Kidney epithelial cell (primary cell): Measurements from ENCODE around the gene SLC22A6. TPM values are rescaled to one million over a fixed set of nuclear protein-coding genes. Genes with fewer than 3 reads are reported as not detected.

Source experiments
- DNase-seq: peaks from one replicate; pipeline ENCODE4 v3.0.0-alpha.2; 2010; ENCODE audit warnings: low read depth
- H3K27me3 ChIP-seq: 2 replicates; pipeline ENCODE4 v1.6.0; 2011; ENCODE audit warnings: low read length; ENCODE audit not compliant: control insufficient read depth, insufficient read depth
- H3K36me3 ChIP-seq: 2 replicates; pipeline ENCODE4 v1.5.1; 2011; ENCODE audit warnings: low read length; ENCODE audit not compliant: control insufficient read depth, insufficient read depth
- H3K4me3 ChIP-seq: 2 replicates; pipeline ENCODE4 v1.5.1; 2011; ENCODE audit warnings: low read depth, mild to moderate bottlenecking, control low read depth, low read length
- CTCF ChIP-seq: IDR thresholded peaks from 2 replicates; pipeline ENCODE4 v1.5.1; 2011; ENCODE audit warnings: mild to moderate bottlenecking, moderate library complexity, low read length, control low read depth, inconsistent platforms; ENCODE audit not compliant: insufficient read depth, poor library complexity, severe bottlenecking
- total RNA-seq: library from RNA; depleted of rRNA; stranded (reverse); fragments of >200 nt; gene quantifications from 2 replicates; pipeline ENCODE4 v1.2.3, GENCODE V29; 2015

SLC22A6 gene, protein sequence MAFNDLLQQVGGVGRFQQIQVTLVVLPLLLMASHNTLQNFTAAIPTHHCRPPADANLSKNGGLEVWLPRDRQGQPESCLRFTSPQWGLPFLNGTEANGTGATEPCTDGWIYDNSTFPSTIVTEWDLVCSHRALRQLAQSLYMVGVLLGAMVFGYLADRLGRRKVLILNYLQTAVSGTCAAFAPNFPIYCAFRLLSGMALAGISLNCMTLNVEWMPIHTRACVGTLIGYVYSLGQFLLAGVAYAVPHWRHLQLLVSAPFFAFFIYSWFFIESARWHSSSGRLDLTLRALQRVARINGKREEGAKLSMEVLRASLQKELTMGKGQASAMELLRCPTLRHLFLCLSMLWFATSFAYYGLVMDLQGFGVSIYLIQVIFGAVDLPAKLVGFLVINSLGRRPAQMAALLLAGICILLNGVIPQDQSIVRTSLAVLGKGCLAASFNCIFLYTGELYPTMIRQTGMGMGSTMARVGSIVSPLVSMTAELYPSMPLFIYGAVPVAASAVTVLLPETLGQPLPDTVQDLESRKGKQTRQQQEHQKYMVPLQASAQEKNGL
- not detected in 2 replicates for total RNA-seq

DNA sequence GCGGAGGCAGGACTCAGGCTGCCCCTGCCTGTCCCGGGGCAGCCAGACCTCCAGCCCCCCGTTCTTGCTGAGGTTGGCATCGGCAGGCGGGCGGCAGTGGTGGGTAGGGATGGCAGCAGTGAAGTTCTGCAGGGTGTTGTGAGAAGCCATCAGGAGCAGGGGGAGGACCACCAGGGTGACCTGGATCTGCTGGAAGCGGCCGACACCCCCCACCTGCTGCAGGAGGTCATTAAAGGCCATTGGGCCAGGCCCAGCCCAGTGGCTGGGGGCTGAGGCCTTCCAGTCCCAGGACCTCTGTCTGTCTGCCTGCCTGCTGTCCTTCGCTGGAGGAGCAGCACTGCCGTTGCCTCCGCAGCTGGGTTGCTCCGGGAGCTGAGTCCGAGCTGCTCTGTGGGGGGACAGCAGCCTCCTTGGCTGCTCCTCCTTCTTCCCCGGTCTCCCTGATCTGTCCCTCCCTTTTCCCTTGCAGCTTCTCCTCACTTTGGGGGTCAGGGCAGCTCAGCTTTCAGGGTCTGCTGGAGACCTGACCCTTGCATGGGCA, at the start of gene SLC22A6:
Gene SLC22A6 (minus strand): TSS at position 517 of the 541 bp plus-strand sequence. CDS start 277 bp downstream, at position 240.
- no peak for TF ChIP-seq CTCF
- H3K27me3 ChIP-seq, result peaks cover 13% of the 10 kb centered on the region
- no peaks in the 10 kb centered on the region for H3K36me3 ChIP-seq
- no peak within 1 kb of the TSS for H3K4me3 ChIP-seq
- DNase-seq, result no peak

DNA sequence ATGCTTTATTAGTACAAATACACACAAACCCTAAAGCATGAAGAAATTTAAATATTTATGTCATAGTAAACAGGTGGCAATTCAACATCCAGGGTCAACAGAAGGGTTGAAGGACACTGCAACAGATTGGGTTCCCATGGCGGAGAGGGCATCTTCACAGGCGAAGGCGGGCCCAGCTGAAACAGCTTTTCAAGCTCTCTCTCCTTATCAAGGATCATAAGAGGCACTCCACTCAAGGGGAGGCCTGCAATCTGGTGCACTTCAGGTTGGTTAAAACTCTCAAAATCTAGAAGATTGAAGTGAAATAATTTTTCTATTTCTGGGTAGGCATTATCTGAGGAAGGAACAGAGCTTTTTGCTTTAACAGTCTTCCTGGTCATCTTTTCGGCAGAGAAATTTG, 47.7 kb upstream of the SLC22A6 start:
- no peak overlapping the region for H3K4me3 ChIP-seq
- H3K27me3 ChIP-seq, result no peaks in the 10 kb centered on the region
- no peaks in the 10 kb centered on the region for H3K36me3 ChIP-seq
- no peak for DNase-seq
- no peak for TF ChIP-seq CTCF

GRCh38 chr11:63023841-63024648, 39.3 kb upstream of the SLC22A6 start:
- TF ChIP-seq CTCF, result peak; percentile 100
- peak; percentile 9 for DNase-seq
- no peaks in the 10 kb centered on the region for H3K36me3 ChIP-seq
- no peak overlapping the region for H3K4me3 ChIP-seq
- peaks cover 10% of the 10 kb centered on the region for H3K27me3 ChIP-seq

DNA sequence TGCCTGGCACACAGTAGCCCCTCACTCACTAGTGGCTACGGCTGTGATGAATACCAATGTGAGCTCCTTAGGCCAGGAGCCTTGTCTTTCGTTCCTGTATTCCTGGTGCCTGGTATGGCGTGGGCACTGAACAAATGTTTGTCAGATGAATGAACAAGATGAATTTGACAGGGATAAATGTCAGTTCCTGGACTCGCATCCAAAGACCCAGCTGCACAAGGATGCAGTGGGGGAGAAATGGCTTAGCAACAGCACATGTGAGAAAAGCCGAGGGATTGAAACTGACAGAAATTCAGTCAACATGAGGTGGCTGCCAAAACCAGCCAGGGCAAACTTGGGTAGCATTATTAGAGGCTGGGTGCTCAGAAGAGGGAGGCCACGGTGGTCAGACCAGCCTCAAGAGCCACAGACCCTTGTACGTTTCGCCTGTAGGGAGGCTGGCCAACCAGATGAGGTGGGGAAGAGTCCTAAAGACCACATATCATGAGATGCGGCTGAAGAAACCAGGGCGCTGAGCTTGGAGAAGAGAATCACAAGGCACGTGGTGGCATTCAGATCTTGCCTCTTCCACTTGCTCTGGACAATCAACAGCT, 38.6 kb upstream of the SLC22A6 start:
- peaks cover 15% of the 10 kb centered on the region for H3K27me3 ChIP-seq
- DNase-seq, result no peak
- no peaks in the 10 kb centered on the region for H3K36me3 ChIP-seq
- H3K4me3 ChIP-seq, result no peak overlapping the region
- TF ChIP-seq CTCF, result no peak

DNA sequence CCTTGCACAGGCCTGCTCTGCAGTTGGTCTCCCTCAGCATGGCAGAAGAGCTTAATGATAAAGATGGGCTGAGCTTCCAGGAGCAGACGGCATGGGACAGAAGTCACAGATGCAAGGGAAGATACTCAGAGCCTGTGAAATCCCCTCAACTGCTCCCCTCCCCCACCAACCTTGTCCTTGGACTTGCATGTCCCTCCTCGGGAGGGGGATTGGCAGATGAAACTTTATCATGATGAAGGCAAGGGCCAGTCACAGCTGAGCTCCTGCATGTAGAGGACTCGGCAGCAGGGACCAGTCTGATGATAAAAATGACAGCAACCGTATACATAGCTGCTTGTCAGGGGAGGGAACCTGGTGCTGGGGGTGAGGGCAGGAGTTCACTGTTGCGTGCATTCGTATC, 37.7 kb upstream of the SLC22A6 start:
- no peak overlapping the region for H3K4me3 ChIP-seq
- DNase-seq, result no peak
- no peaks in the 10 kb centered on the region for H3K36me3 ChIP-seq
- H3K27me3 ChIP-seq, result peaks cover 15% of the 10 kb centered on the region
- no peak for TF ChIP-seq CTCF
